HepG2 (cell line): ENCODE results near the gene EPN2. TPM values are rescaled to one million over a fixed set of nuclear protein-coding genes. Genes with fewer than 3 reads are reported as not detected.

ENCODE experiments used
- microRNA counts: library from miRNA; unstranded; fragments of <30 nt; microRNA quantifications from one replicate; lab custom pipeline; 2015
- microRNA-seq: library from miRNA; unstranded; fragments of <30 nt; microRNA quantifications from one replicate; pipeline ENCODE4, GENCODE V29; 2020
- polyA plus RNA-seq, 8 experiments: library from polyadenylated mRNA; depleted of rRNA in 3 of 8; stranded (reverse) in 7 of 8; unstranded in 1 of 8; fragments of >200 nt; fragmentation: Illumina TruSeq in 4 of 8; extraction: Trizol in 4 of 8; gene quantifications; 2 replicates each; pipeline versions ENCODE4 v1.2.1 to v1.2.3, GENCODE V29; 2011 to 2016; ENCODE audit warnings: low read depth in 4 of 8, missing spikeins in 1 of 8, mixed read lengths in 1 of 8; ENCODE audit not compliant: insufficient read depth in 1 of 8
- small RNA-seq, 3 experiments: library from RNA; depleted of rRNA; stranded (forward); fragments of <200 nt; gene quantifications; one replicate each; pipeline ENCODE3, GENCODE V24; 2012; ENCODE audit warnings: low read depth in 2 of 3, low replicate concordance in 1 of 3; ENCODE audit not compliant: insufficient read length in 3 of 3, insufficient read depth in 2 of 3
- total RNA-seq, 5 experiments: library from RNA; depleted of rRNA; stranded (reverse); fragments of >200 nt; fragmentation: Illumina TruSeq; extraction: Trizol; gene quantifications; 2 replicates each; pipeline ENCODE4 v1.2.3, GENCODE V29; 2016; ENCODE audit warnings: low read depth in 1 of 5

The EPN2 gene
- total and polyA plus RNA-seq, 2 of the 13 experiments (the other 11 are each of a cell fraction or from before 2014, with no cell fraction given) = 7.8 to 19.2 TPM

MicroRNAs encoded within 50 kb of the gene (microRNA counts, 767-probe panel; counts per million panel counts)
- microRNA hsa-miR-1180 (lab: Ali Mortazavi, UCI) = 44,825 counts per million, percentile 60 among the panel's probes with 10 or more counts

Small RNA genes lying within 50 kb of the gene (microRNA-seq; reads per million reads assigned to microRNA genes)
- gene MIR1180 = 521 reads per million, percentile 84 among the genes with 10 or more reads in this experiment

Small RNA genes lying within 50 kb of the gene (small RNA-seq; reads per million reads assigned to genes)
- gene MIR1180 = 0 to 2.9 (median 0.33) reads per million in 3 experiments

Other genes with a start within 250 kb of the EPN2 start
- gene FAM83G, start 232.6 kb upstream of the EPN2 start, total RNA-seq (2016; rRNA removed; fragmentation: Illumina TruSeq; extraction: Trizol) = 14.0 and 18.6 TPM in 2 replicates
- 13.7 and 21.2 TPM in 2 replicates for gene FAM83G, start 232.6 kb upstream of the EPN2 start, polyA plus RNA-seq (2011; rRNA removed)
- gene GRAP, start 190.4 kb upstream of the EPN2 start, total RNA-seq (2016; rRNA removed; fragmentation: Illumina TruSeq; extraction: Trizol) = 0.77 and 0.90 TPM in 2 replicates
- gene GRAP, start 190.4 kb upstream of the EPN2 start, polyA plus RNA-seq (2011; rRNA removed) = 1.6 and 1.7 TPM in 2 replicates
- not detected in 2 replicates for gene GRAPL, start 109.8 kb upstream of the EPN2 start, total RNA-seq (2016; rRNA removed; fragmentation: Illumina TruSeq; extraction: Trizol)
- 0.62 and 0.65 TPM in 2 replicates for gene GRAPL, start 109.8 kb upstream of the EPN2 start, polyA plus RNA-seq (2011; rRNA removed)
- gene B9D1, start 125.4 kb downstream of the EPN2 start, total RNA-seq (2016; rRNA removed; fragmentation: Illumina TruSeq; extraction: Trizol) = 26.2 and 27.7 TPM in 2 replicates
- gene B9D1, start 125.4 kb downstream of the EPN2 start, polyA plus RNA-seq (2011; rRNA removed) = 28.7 and 31.1 TPM in 2 replicates
- gene MAPK7, start 141.1 kb downstream of the EPN2 start, total RNA-seq (2016; rRNA removed; fragmentation: Illumina TruSeq; extraction: Trizol) = 2.9 and 3.7 TPM in 2 replicates
- 5.9 and 6.4 TPM in 2 replicates for gene MAPK7, start 141.1 kb downstream of the EPN2 start, polyA plus RNA-seq (2011; rRNA removed)
- not detected in 2 replicates for gene MFAP4, start 149.8 kb downstream of the EPN2 start, total RNA-seq (2016; rRNA removed; fragmentation: Illumina TruSeq; extraction: Trizol)
- 0.08 and 0.59 TPM in 2 replicates for gene MFAP4, start 149.8 kb downstream of the EPN2 start, polyA plus RNA-seq (2011; rRNA removed)
- not detected in 2 replicates for gene RNF112, start 173.9 kb downstream of the EPN2 start, total RNA-seq (2016; rRNA removed; fragmentation: Illumina TruSeq; extraction: Trizol)
- 0.01 and 0.05 TPM in 2 replicates for gene RNF112, start 173.9 kb downstream of the EPN2 start, polyA plus RNA-seq (2011; rRNA removed)